HepG2 (cell line): ENCODE measurements around the gene ERV3-1. TPM values are rescaled to one million over a fixed set of nuclear protein-coding genes. Genes with fewer than 3 reads are reported as not detected.
"Not testable (repeated sequence)": the region's sequence is repeated elsewhere in the genome, so short reads cannot be mapped to it uniquely, and the experiment has no call there.

Experiments
- ATAC-seq: fragments of 200-7000 bp; cut with Tn5 transposase; 3 replicates; pipeline ENCODE4 v1.9.1; 2020; ENCODE audit warnings: mild to moderate bottlenecking, moderate library complexity
- BruUV-seq: library from RNA; stranded (reverse); fragments of 400-500 nt; replicated peaks from 2 replicates; lab custom pipeline; 2021; lab: Mats Ljungman, UMichigan
- CTCF ChIA-PET: fragments of 300-600 bp; formaldehyde crosslinking; extraction: SDS; loops from one replicate; lab custom pipeline; 2021; ENCODE audit warnings: low total read pairs, inconsistent platforms, low intra/inter-chr PET ratio; lab: Yijun Ruan, JAX
- POLR2A ChIA-PET: fragments of 350-600 bp; sonication (Branson Sonifier 250); formaldehyde crosslinking; loops from one replicate; lab custom pipeline; 2020; ENCODE audit warnings: antibody characterized with exemption, inconsistent platforms; lab: Yijun Ruan, JAX
- DNase-seq: peaks from one replicate; pipeline ENCODE4 v3.0.0-alpha.2; 2015; ENCODE audit warnings: low spot score
- FAIRE-seq: peaks from 3 replicates; lab custom pipeline; 2011; peaks lifted over from hg19 to GRCh38; lab: Jason Lieb, UNC
- H2AFZ ChIP-seq: one replicate; pipeline ENCODE4 v1.6.1; 2011; ENCODE audit warnings: low read length, inconsistent platforms
- H3K27ac ChIP-seq: fragments of 300-600 bp; 3 replicates; pipeline ENCODE4 v1.8.0; 2011; ENCODE audit warnings: mixed run types, mild to moderate bottlenecking, mixed read lengths, low read length, inconsistent platforms; ENCODE audit not compliant: insufficient read depth; ENCODE audit errors: extremely low read length
- H3K27me3 ChIP-seq, 2 experiments: fragments of 200-600 bp in 1 of 2; 2 replicates in 1 of 2; 3 replicates in 1 of 2; pipeline versions ENCODE4 v1.6.0 to v1.8.0; 2011; ENCODE audit warnings: low read length in 2 of 2, mild to moderate bottlenecking in 2 of 2, moderate library complexity in 2 of 2, inconsistent platforms in 1 of 2; ENCODE audit not compliant: insufficient read depth in 2 of 2, control insufficient read depth in 1 of 2
- H3K36me3 ChIP-seq, 2 experiments: fragments of 200-600 bp in 1 of 2; replicated peaks in 1 of 2; 2 replicates in 1 of 2; 3 replicates in 1 of 2; pipeline versions ENCODE4 v1.5.1 to v1.8.0; 2011; ENCODE audit warnings: low read length in 2 of 2, inconsistent platforms in 1 of 2; ENCODE audit not compliant: insufficient read depth in 2 of 2, control insufficient read depth in 1 of 2
- H3K4me1 ChIP-seq: 2 replicates; pipeline ENCODE4 v1.5.1; 2012; ENCODE audit warnings: low read length, inconsistent platforms; ENCODE audit not compliant: insufficient read depth
- H3K4me2 ChIP-seq: 2 replicates; pipeline ENCODE4 v1.6.0; 2011; ENCODE audit warnings: low read depth, low read length, inconsistent platforms
- H3K4me3 ChIP-seq, 3 experiments: fragments of 200-600 bp in 1 of 3; sonication (generic), shearing (Covaris generic) in 1 of 3; replicated peaks in 1 of 3; 2 replicates each; pipeline ENCODE4 v1.5.1; 2011 to 2016; ENCODE audit warnings: low read length in 3 of 3, inconsistent platforms in 2 of 3, low read depth in 2 of 3, mild to moderate bottlenecking in 2 of 3, control low read depth in 1 of 3, mixed read lengths in 1 of 3; ENCODE audit not compliant: insufficient read depth in 1 of 3
- H3K79me2 ChIP-seq: one replicate; pipeline ENCODE4 v1.6.1; 2011; ENCODE audit warnings: low read length, inconsistent platforms; ENCODE audit not compliant: insufficient read depth
- H3K9ac ChIP-seq: 2 replicates; pipeline ENCODE4 v1.6.0; 2011; ENCODE audit warnings: mild to moderate bottlenecking, low read depth, low read length, inconsistent platforms; ENCODE audit not compliant: insufficient read depth
- H3K9me3 ChIP-seq: 2 replicates; pipeline ENCODE4 v1.5.1; 2012; ENCODE audit warnings: mild to moderate bottlenecking, low read length
- H4K20me1 ChIP-seq: 2 replicates; pipeline ENCODE4 v1.6.0; 2011; ENCODE audit warnings: inconsistent platforms, mild to moderate bottlenecking, low read length, moderate library complexity; ENCODE audit not compliant: insufficient read depth
- RCOR2 ChIP-seq: IDR thresholded peaks from 2 replicates; pipeline ENCODE4 v1.6.1; 2016; ENCODE audit warnings: missing biosample characterization, missing genetic modification reagents
- ZNF430 ChIP-seq: sonication (generic); formaldehyde crosslinking; IDR thresholded peaks from 2 replicates; pipeline ENCODE4 v1.9.0; 2021; ENCODE audit warnings: mild to moderate bottlenecking, missing genetic modification reagents
- ZNF652 ChIP-seq: IDR thresholded peaks from 2 replicates; pipeline ENCODE4 v1.6.1; 2016; ENCODE audit warnings: low read depth, borderline replicate concordance
- WGBS: methylation state at CpG from one replicate; pipeline ENCODE4 v1.1.6; 2017; ENCODE audit warnings: low lambda C conversion rate; 5-methylcytosine and 5-hydroxymethylcytosine counted together
- in situ Hi-C: cut with HindIII; loops from 2 replicates; pipeline ENCODE4 v1.10.0; 2017; ENCODE audit warnings: low pct_unique_long_range_greater_than_20kb; ENCODE audit not compliant: extremely low pct_ligation_motif_present
- intact Hi-C: fragments of 100-400 bp; cut with micrococcal nuclease; formaldehyde crosslinking; loops from one replicate; pipeline ENCODE4 v1.10.0; 2022; ENCODE audit not compliant: unreplicated experiment
- polyA plus RNA-seq, 8 experiments: library from polyadenylated mRNA; depleted of rRNA in 3 of 8; stranded (reverse) in 7 of 8; unstranded in 1 of 8; fragments of >200 nt; fragmentation: Illumina TruSeq in 4 of 8; extraction: Trizol in 4 of 8; gene quantifications; 2 replicates each; pipeline versions ENCODE4 v1.2.1 to v1.2.3, GENCODE V29; 2011 to 2016; ENCODE audit warnings: low read depth in 4 of 8, missing spikeins in 1 of 8, mixed read lengths in 1 of 8; ENCODE audit not compliant: insufficient read depth in 1 of 8
- total RNA-seq, 5 experiments: library from RNA; depleted of rRNA; stranded (reverse); fragments of >200 nt; fragmentation: Illumina TruSeq; extraction: Trizol; gene quantifications; 2 replicates each; pipeline ENCODE4 v1.2.3, GENCODE V29; 2016; ENCODE audit warnings: low read depth in 1 of 5

The ERV3-1 gene
- total and polyA plus RNA-seq, 2 of the 13 experiments (the other 11 are each of a cell fraction or from before 2014, with no cell fraction given): 20.4 to 86.3 TPM

DNA sequence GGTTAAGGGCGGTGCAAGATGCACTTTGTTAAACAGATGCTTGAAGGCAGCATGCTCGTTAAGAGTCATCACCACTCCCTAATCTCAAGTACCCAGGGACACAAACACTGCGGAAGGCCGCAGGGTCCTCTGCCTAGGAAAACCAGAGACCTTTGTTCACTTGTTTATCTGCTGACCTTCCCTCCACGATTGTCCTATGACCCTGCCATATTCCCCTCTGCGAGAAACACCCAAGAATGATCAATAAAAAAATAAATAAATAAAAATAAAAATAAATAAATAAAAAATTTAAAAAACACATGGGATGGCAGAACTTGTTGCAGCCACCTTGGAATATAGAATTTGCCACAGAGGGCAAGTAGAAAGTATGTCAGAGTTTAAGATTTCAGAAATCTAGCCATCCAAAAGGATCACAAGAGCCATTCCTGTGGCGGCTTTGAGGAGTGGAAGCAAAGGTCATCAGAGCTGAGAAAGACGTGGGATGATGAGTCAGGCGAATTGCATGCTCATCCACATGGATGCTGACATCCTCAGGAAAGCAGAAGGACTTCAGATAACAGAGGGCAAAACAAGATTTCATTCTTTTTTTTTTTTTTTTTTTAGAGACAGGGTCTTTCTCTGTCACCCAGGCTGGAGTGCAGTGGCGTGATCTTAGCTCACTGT is 27.8 kb upstream of the ERV3-1 start (continued):
- TF ChIP-seq RCOR2 (CRISPR knock-in tag): 0 out of 2 replicates have a peak, but pooled peaks have one; percentile 9
- peak; percentile 71; the same call in 1 of the 2 replicates for TF ChIP-seq ZNF652 (CRISPR knock-in tag)

DNA sequence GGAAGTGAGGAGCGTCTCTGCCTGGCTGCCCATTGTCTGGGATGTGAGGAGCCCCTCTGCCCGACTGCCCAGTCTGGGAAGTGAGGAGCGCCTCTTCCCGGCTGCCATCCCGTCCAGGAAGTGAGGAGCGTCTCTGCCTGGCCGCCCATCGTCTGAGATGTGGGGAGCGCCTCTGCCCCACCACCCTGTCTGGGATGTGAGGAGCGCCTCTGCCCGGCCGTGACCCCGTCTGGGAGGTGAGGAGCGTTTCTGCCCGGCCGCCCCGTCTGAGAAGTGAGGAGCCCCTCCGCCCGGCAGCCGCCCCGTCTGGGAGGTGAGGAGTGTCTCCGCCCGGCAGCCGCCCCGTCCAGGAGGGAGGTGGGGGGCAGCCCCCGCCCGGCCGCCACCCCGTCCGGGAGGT is 26.9 kb upstream of the ERV3-1 start:
- H3K27me3 ChIP-seq, H3K79me2 ChIP-seq, in situ Hi-C loops, intact Hi-C loops, H4K20me1 ChIP-seq, ATAC-seq, FAIRE-seq, H3K9ac ChIP-seq, H3K9me3 ChIP-seq, H2AFZ ChIP-seq, H3K27ac ChIP-seq, H3K4me3 ChIP-seq, BruUV-seq, POLR2A ChIA-PET, H3K4me2 ChIP-seq, DNase-seq, CTCF ChIA-PET, H3K36me3 ChIP-seq: not testable (repeated sequence)
- 97% methylated on average over 12 of the region's 30 CpGs for whole genome bisulfite sequencing
- peaks cover 27% of the 10 kb centered on the region for H3K4me1 ChIP-seq

GRCh38 chr7:65025023-65025422 is 18.5 kb upstream of the ERV3-1 start:
- H3K4me1 ChIP-seq: peaks cover 13% of the 10 kb centered on the region; the same call in 1 of the 2 replicates
- ATAC-seq, H3K27me3 ChIP-seq, H3K36me3 ChIP-seq, H3K4me2 ChIP-seq, H3K9me3 ChIP-seq, H3K79me2 ChIP-seq, in situ Hi-C loops, H3K9ac ChIP-seq, BruUV-seq, FAIRE-seq, H4K20me1 ChIP-seq, H3K4me3 ChIP-seq, CTCF ChIA-PET, POLR2A ChIA-PET, DNase-seq, intact Hi-C loops, H2AFZ ChIP-seq, H3K27ac ChIP-seq: not testable (repeated sequence)
- peak; percentile 94 for TF ChIP-seq ZNF430 (CRISPR knock-in tag)

DNA sequence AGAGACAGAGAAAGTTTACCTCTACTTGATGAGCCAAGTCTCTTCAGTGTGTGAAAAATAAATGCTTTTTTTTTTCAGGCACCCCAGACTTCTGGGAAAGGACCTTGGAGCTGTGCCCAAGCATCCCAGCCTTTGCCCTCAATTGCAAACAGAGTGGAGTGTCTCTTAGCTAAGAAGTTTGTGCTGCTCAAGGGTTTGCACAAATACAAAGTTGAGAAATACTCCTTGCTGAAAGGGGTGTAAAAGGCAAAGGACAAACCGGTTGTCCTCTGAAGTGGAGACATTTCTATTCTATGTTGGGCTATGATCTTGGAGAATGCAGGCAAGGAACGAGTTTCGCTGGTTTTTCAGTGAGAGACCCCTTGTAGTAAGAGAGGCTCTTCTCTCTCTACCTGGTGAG is 14.5 kb upstream of the ERV3-1 start:
- H3K4me3 ChIP-seq, DNase-seq, H3K27ac ChIP-seq, H4K20me1 ChIP-seq, H3K36me3 ChIP-seq, H3K9ac ChIP-seq, H3K27me3 ChIP-seq, BruUV-seq, H3K4me2 ChIP-seq, intact Hi-C loops, CTCF ChIA-PET, H3K9me3 ChIP-seq, in situ Hi-C loops, H3K79me2 ChIP-seq, H2AFZ ChIP-seq: not testable (repeated sequence)
- H3K4me1 ChIP-seq: peaks cover 13% of the 10 kb centered on the region; the same call in 1 of the 2 replicates
- peak; percentile 89 for FAIRE-seq
- POLR2A ChIA-PET: interaction anchor here (1.0 to 2.5 kb wide), 6 partner anchors 14 to 21 kb away, joined by 3 to 21 read pairs (median 6); partner anchors contain the start of gene ERV3-1
- peak; percentile 61 for ATAC-seq
- 7% methylated on average over 2 of the region's 3 CpGs for WGBS

DNA sequence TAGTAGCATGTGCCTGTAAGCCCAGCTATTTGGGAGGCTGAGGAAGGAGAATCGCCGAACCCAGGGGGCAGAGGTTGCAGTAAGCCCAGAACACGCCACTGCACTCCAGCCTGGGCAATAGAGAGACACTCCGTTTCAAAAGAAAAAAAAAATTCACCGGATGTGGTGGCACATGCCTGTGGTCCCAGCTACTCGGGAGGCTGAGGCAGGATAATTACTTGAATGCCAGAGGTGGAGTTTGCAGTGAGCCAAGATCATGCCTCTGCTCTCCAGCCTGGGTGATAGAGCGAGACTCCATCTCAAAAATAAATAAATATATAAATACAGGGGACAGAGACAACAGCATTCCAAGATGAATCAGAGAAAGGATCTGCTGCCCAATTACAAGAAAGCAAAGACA is 3.4 kb upstream of the ERV3-1 start:
- H3K36me3 ChIP-seq, H3K4me2 ChIP-seq, ATAC-seq, BruUV-seq, H3K4me3 ChIP-seq, H3K9ac ChIP-seq, CTCF ChIA-PET, POLR2A ChIA-PET, FAIRE-seq, H2AFZ ChIP-seq, H3K9me3 ChIP-seq, intact Hi-C loops, H3K27me3 ChIP-seq, H4K20me1 ChIP-seq, in situ Hi-C loops, DNase-seq, H3K27ac ChIP-seq: not testable (repeated sequence)
- Histone ChIP-seq H3K79me2 (peaks cover 18% of the 10 kb centered on the region), H3K4me1 (peaks cover 37% of the 10 kb centered on the region)
- 91% methylated on average over 7 of the region's 7 CpGs for WGBS
